ENCODE data around the gene ZNF451.
"Not testable (repeated sequence)": the region's sequence is repeated elsewhere in the genome, so short reads cannot be mapped to it uniquely, and the experiment has no call there.

ZNF451 gene

GRCh38 chr6:57089265-57089664 is 723 bp upstream of the ZNF451 start:
- no peak for DNase-seq (ENCODE audit: extremely low read depth in 1 of 2, low read depth in 1 of 2)

DNA sequence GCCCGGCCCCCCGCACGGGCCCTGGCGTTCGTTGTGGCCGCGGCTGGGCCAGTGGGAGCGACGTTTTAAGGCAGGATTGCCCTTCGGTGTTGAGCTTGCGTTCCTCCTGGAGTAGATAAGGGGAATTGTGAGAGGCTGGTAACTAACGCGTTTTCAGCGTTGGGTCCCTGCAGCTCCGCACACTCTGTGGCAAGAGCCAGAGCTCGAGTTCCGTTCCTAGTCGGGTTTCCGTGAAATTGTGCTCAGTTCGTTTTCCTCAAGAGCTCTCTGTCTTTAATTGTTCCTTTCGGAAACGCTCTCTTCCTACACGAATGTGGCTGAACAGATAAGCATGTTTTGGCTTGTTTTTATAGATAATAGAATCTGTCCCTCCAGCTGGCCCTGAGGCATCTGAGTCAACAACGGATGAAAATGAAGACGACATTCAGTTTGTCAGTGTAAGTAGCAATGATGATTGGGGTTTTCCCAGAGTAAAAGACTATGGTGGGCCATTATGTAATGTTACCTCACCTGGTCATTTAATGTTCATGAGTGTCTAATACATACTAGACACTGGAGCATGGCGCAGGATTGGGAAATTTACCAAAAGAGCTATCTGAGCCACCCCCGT is 575 bp downstream of the ZNF451 start:
- DNase-seq (ENCODE audit: extremely low read depth in 1 of 2, low read depth in 1 of 2) = not testable (repeated sequence)

- DNase-seq (ENCODE audit: extremely low read depth in 1 of 2, low read depth in 1 of 2) = not testable (repeated sequence)
Observed at GRCh38 chr6:57091375-57091774, 1.4 kb downstream of the ZNF451 start.

GRCh38 chr6:57094689-57095088 is 4.7 kb downstream of the ZNF451 start:
- DNase-seq (ENCODE audit: extremely low read depth in 1 of 2, low read depth in 1 of 2) = no peak

GRCh38 chr6:57097596-57097995 is 7.6 kb downstream of the ZNF451 start:
- no peak for DNase-seq (ENCODE audit: extremely low read depth in 1 of 2, low read depth in 1 of 2)

- no peak for DNase-seq (ENCODE audit: extremely low read depth in 1 of 2, low read depth in 1 of 2)
Observed at GRCh38 chr6:57102976-57103375, 13.0 kb downstream of the ZNF451 start.

GRCh38 chr6:57104336-57104735 is 14.3 kb downstream of the ZNF451 start:
- DNase-seq (ENCODE audit: extremely low read depth in 1 of 2, low read depth in 1 of 2) = no peak

GRCh38 chr6:57106990-57107389 is 17.0 kb downstream of the ZNF451 start:
- DNase-seq (ENCODE audit: extremely low read depth in 1 of 2, low read depth in 1 of 2) = no peak

- DNase-seq (ENCODE audit: extremely low read depth in 1 of 2, low read depth in 1 of 2) = no peak
Observed at GRCh38 chr6:57108691-57109090, 18.7 kb downstream of the ZNF451 start.

DNA sequence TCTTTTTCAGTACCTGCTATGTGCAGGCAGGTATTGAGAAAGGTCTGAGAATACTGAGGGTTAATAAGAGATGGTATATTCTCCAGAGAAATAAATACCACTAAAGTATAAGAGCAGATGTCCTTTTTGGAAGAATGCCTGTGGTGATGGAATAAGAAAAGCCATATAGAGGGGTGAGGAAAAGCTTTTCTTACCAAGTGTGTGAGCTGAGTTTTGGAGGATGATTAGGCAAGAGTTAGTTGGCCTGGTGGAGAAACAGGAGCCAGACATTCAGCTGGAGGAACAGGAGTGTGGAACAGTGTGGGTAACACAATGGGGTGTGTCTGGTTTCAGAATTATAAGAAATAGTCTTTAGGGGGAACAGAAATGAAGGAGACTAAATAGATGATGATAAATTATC is 19.9 kb downstream of the ZNF451 start:
- DNase-seq (ENCODE audit: extremely low read depth in 1 of 2, low read depth in 1 of 2) = no peak

GRCh38 chr6:57113105-57113504 is 23.1 kb downstream of the ZNF451 start:
- no peak for DNase-seq (ENCODE audit: extremely low read depth in 1 of 2, low read depth in 1 of 2)

DNA sequence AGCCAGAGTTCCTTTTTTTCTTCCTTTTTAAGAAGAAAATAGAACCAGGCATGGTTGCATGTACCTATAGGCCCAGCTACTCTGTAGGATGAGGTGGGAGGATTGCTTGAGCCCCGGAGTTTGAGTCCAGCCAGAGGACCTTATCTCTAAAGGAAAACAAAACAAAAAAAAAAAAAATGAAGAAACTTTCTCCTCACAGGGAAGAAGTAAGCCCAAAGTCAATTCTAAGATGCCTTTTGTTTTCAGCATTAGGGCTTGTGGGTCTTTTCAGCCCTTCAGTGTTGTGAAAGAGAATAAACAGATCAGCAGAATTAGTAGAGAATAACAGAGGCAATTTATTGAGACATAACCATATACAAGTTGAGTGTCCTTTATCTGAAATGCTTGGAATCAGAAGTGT is 26.8 kb downstream of the ZNF451 start:
- no peak for DNase-seq (ENCODE audit: extremely low read depth in 1 of 2, low read depth in 1 of 2)

DNA sequence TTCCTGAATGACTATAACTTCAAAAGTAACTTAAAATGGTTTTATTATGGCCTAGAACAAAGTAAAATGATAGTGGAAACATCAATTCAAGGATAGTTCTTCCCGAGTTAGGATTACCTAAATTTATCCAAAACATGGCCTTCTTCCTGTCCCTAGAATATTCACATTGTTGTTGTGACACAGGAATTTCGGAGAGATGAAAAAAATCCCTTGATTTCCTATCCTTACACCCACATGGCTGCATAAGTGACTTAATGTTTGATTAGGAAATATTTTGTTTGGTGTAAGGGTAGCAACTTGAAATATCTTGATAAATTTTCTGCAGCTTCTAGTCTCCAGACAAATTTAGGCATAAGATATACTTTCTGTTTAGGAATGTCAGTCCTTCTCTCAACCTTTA is 27.8 kb downstream of the ZNF451 start:
- DNase-seq (ENCODE audit: extremely low read depth in 1 of 2, low read depth in 1 of 2) = no peak

- no peak for DNase-seq (ENCODE audit: extremely low read depth in 1 of 2, low read depth in 1 of 2)
Observed at GRCh38 chr6:57123111-57123510, 33.1 kb downstream of the ZNF451 start.

DNA sequence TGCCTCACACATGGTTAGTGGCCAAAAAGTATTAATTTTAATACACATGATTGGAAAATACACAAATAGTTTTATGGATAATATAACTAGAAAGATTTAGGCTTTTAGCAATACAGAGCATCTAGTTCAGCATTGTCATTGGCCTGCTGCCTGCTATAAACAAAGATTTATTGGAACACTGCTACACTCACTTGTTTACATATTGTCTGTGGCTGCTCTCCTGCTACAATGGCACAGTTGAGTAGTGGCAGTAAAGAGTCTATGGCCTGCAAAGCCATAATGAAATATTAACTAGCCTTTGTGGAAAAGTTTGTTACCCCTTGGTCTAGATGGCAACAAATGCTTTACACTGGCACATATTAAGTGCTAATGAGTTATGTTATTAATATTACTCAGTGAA is 37.8 kb downstream of the ZNF451 start:
- no peak for DNase-seq (ENCODE audit: extremely low read depth in 1 of 2, low read depth in 1 of 2)

DNA sequence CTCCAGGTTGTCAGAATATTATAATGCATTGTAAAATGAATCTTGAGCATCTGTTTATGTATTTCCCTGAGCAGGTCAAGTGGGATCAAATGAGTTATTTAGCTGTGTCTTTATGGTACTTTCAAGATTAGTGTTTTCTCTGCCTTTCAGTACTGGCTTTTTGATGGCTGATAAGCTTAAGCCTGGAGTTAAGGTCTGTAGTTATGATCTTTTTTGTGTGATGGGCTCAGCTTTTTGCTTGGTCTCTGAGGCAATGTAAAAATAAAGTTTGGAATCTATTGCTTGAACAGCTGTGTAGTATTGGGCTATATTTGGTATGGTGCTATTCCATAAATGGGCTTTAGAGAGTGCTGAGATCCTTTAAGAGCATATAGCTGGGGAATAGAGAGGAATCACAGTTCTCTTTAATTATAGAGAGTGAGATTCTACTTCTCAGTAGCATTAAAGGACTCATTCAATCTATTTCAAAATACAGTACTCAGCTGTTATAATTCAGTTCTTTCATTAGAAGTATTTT is 40.7 kb downstream of the ZNF451 start:
- no peak for DNase-seq (ENCODE audit: extremely low read depth in 1 of 2, low read depth in 1 of 2)

DNA sequence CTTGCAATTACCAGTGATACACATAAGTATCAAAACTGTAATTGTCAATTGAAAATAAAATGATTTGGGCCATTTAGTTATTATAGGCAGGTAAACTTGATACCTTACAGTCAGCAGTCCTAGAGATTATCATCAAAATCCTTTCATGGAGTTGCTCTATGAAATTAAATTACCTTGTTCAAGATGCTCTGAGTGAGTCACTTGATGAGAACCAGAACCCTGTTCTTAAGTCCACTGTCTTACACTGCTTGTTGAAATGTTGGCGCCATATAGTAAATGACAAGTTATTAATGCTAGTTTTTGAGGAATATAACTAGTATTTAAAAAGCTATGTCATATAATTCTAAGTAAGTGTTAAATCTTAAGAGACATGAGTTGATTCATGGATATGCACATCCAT is 45.0 kb downstream of the ZNF451 start:
- DNase-seq (ENCODE audit: extremely low read depth in 1 of 2, low read depth in 1 of 2) = no peak

DNA sequence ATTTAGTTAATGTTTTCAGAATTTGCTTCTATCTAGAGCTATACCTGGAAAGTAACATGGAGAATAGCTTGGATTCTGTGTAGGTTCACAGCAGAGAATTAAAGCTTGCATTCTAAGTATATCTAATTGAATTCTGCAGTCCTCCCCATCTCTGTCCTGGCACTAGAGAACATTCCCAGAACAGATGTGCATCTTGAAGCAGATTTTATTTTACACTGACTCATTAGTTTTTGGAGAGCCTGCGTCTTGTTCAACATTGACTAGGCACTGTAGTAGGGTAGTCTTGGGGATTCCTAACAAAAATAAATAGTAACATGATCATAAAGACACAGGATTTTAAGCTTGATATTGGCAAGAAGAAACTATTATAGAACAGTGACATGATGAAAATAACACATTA is 45.9 kb downstream of the ZNF451 start:
- no peak for DNase-seq (ENCODE audit: extremely low read depth in 1 of 2, low read depth in 1 of 2)

- no peak for DNase-seq (ENCODE audit: extremely low read depth in 1 of 2, low read depth in 1 of 2)
Observed at GRCh38 chr6:57137350-57137749, 47.4 kb downstream of the ZNF451 start.

- no peak for DNase-seq (ENCODE audit: extremely low read depth in 1 of 2, low read depth in 1 of 2)
Observed at GRCh38 chr6:57138026-57138425, 48.0 kb downstream of the ZNF451 start.

DNA sequence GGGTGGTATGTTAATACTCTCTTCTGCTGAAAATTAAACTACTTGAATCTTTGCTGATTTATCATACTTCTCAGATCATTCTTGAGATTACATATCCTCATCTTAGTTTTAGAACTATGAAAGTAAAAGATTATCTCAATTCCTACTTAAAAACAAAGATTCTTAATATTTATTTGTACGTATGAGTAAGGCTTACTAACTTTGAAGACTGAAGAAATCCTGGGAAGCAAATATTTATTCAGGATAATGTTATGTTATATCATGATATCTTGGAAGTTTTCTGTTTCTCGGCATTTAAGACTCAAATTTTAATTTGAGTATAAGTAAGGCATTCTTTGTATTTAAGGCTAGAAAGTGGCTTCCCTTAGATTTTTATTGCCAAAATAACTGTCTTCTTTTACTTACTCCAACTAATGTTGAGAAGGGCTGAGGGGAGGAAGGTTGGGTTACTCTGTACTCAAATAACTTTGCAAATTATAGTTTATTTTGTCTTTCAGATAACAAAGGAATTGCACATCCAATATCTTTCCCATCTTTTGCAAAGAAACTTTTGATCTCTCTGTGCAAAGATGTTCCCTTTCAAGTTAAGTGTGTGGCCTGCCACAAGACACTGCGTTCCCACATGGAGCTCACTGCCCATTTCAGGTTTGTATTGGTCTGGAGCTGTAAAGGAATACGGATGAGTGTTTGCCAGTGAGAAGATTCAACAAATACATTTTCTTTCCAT is 51.6 kb downstream of the ZNF451 start:
- no peak for DNase-seq (ENCODE audit: extremely low read depth in 1 of 2, low read depth in 1 of 2)

- no peak for DNase-seq (ENCODE audit: extremely low read depth in 1 of 2, low read depth in 1 of 2)
Observed at GRCh38 chr6:57142178-57142525, 52.2 kb downstream of the ZNF451 start.

DNA sequence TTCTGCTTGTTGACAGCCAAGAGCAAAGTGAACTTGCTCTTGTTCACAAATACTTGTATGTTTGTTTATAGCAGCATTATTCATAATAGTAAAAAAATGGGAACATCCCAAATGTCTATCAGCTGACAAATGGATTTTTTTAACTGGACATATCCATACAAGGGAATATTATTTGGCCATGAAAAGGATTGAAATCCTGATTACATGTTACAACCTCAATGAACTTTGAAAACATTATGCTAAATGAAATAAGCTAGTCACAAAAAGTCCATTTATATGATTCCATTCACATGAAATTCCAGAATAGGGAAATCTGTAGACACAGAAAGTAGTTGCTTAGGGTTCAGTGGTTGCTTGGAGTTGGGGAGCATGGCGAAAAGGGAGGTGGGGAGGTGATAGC is 53.7 kb downstream of the ZNF451 start:
- DNase-seq (ENCODE audit: extremely low read depth in 1 of 2, low read depth in 1 of 2) = no peak
